G401.6 (cell line): Measurements from ENCODE around the gene GPR155.
A peak's percentile ranks its signal among the peaks of the same experiment; 100 is the strongest.
"Not testable (repeated sequence)": the region's sequence is repeated elsewhere in the genome, so short reads cannot be mapped to it uniquely, and the experiment has no call there.

Source experiments
- FAIRE-seq: peaks from 2 replicates; lab custom pipeline; 2012; peaks lifted over from hg19 to GRCh38; lab: Jason Lieb, UNC

GPR155 gene

GRCh38 chr2:174439323-174439722 is 47.5 kb downstream of the GPR155 start:
- no peak for FAIRE-seq

GRCh38 chr2:174438146-174438886 is 48.5 kb downstream of the GPR155 start:
- FAIRE-seq: no peak

- no peak for FAIRE-seq
Measured at GRCh38 chr2:174436351-174436750, 50.5 kb downstream of the GPR155 start.

- FAIRE-seq: no peak
Measured at GRCh38 chr2:174431902-174432301, 54.9 kb downstream of the GPR155 start.

DNA sequence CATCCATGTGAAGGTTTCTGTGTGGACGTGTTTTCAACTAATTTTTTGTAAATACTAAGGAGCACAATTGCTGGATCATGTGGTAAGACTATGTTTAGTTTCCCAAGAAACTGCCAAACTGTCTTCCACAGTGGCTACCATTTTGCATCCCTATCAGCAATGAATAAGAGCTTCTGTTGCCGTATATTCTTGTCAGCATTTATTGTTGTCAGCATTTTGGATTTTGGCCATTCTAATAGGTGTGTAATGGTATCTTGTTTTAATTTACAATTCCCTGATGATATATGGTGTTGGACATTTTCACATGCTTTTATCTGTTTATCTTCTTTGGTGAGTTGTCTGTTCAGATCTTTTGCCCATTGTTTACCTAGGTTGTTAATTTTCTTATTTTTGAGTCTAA is 56.8 kb downstream of the GPR155 start:
- FAIRE-seq: no peak

DNA sequence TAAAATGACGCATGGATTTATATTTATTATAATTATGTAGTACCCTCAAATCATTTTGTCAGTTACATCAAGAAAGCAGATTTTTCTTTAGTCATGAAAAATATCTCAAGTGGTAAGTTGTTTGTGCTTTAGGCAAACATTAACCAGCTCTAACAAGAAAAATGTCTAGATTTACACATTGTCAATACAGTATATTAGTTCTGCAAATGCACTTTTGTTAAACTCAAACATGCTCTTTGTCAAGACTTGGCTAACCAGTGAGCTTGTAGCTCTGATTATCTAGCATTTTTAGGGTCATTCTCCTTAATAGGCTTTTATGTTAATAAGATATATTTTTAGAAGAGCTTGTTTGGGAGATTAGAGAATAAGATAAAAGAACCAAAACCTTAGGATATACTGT is 58.6 kb downstream of the GPR155 start:
- no peak for FAIRE-seq

- no peak for FAIRE-seq
Measured at GRCh38 chr2:174412256-174412655, 74.6 kb downstream of the GPR155 start.

GRCh38 chr2:174410039-174410438 is 76.8 kb downstream of the GPR155 start:
- not testable (repeated sequence) for FAIRE-seq

DNA sequence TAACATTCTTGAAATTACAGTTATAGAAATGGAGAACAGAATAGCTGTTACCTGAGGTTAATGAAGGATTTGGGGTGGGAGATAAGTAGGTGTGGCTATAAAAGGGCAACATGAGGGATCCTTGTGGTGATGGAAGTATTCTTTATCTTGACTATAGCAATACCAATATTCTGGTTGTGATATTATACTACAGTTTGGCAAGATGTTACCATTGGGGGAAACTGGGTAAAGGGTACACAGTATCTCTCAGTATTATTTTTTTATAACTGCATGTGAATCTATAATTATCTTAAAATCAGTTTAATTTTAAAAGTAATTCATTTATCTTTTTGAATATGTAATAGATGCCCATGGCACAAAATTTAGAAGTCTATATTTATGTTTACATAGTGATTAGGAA is 83.2 kb downstream of the GPR155 start:
- no peak for FAIRE-seq

GRCh38 chr2:174400853-174401252 is 86.0 kb downstream of the GPR155 start:
- FAIRE-seq: no peak

GRCh38 chr2:174399171-174399570 is 87.7 kb downstream of the GPR155 start:
- peak; percentile 61 for FAIRE-seq

- no peak for FAIRE-seq
Measured at GRCh38 chr2:174397773-174398172, 89.1 kb downstream of the GPR155 start.

- no peak for FAIRE-seq
Measured at GRCh38 chr2:174395969-174396630, 90.7 kb downstream of the GPR155 start.

- peak; percentile 82 for FAIRE-seq
Measured at GRCh38 chr2:174395284-174395968, 91.4 kb downstream of the GPR155 start, which contains the start of gene SCRN3. Gene SCRN3 (plus strand): TSS chr2:174395730. CDS start chr2:174398284, 2,554 bp downstream.

GRCh38 chr2:174392706-174393105 is 94.1 kb downstream of the GPR155 start:
- no peak for FAIRE-seq

DNA sequence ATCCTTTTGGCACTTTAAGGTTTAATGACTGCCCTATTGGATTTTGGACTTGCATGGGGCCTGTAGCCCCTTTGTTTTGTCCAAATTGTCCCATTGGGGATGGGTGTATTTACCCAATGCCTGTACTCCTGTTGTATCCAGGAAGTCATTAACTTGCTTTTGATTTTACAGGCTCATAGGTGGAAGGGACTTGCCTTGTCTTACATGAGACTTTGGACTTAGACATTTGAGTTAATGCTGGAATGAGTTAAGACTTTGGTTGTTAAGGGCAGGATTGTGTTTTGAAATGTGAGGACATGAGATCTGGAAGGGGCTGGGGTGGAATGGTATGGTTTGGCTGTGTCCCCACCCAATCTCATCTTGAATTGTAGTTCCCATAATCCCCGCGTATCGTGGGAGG is 96.5 kb downstream of the GPR155 start:
- FAIRE-seq: not testable (repeated sequence)

GRCh38 chr2:174389542-174389941 is 97.3 kb downstream of the GPR155 start:
- FAIRE-seq: no peak

- not testable (repeated sequence) for FAIRE-seq
Measured at GRCh38 chr2:174388706-174389105, 98.1 kb downstream of the GPR155 start.

DNA sequence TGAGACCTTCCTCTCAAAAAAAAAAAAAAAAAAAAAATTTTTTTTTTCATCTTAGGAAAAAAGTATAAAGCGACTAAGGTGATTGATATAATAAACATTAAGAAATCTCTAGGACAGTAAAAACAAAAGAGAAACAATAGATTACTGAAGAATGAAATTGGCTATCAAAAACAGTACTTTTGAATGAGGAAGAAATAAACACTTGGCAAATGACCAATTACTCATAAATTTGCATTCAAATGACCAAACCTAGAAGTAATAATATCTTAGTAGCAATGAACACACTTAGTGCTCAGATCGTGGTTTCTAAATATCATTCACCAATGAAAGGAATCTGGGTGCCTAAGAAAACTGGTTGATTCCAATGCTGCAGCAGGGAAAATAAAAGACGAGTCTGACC is 101.6 kb downstream of the GPR155 start:
- FAIRE-seq: no peak

DNA sequence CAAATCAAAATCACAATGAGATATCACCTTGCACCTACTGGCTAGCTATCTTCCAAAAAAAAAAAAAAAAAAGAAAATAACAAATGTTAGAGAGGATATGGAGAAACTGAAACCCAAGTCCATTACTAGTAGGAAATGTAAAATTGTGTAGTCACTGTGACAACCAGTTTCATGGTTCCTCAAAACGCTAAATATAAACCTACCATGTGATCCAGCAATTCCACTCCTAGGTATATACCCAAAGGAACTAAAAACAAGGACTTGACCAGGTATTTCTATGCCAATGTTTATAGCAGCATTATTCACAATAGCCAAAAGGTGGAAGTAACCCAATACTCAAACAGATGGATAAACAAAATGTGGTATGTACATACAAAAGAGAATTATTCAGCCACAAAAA is 103.0 kb downstream of the GPR155 start:
- no peak for FAIRE-seq
